Measurements from ENCODE around the gene ZSCAN18.

The ZSCAN18 gene

GRCh38 chr19:58042495-58043340 is 55.3 kb downstream of the ZSCAN18 start:
- no peak for DNase-seq

- no peak for DNase-seq
Observed at GRCh38 chr19:58040751-58041525, 57.1 kb downstream of the ZSCAN18 start.

GRCh38 chr19:58038688-58039204 is 59.3 kb downstream of the ZSCAN18 start:
- no peak for DNase-seq

- no peak for DNase-seq
Observed at GRCh38 chr19:58037927-58038687, 59.9 kb downstream of the ZSCAN18 start.

- no peak for DNase-seq
Observed at GRCh38 chr19:58035863-58036262, 62.2 kb downstream of the ZSCAN18 start.

GRCh38 chr19:58034477-58034793 is 63.6 kb downstream of the ZSCAN18 start:
- DNase-seq: no peak

Measured in NCI-H1694 (cell line).